HL-60 (cell line): ENCODE results near the gene TMC1.
A peak's percentile ranks its signal among the peaks of the same experiment; 100 is the strongest.

Experiments
- DNase-seq, 2 experiments: peaks; one replicate each; pipeline ENCODE4 v3.0.0-alpha.2; 2010 to 2020; ENCODE audit warnings: low read depth in 1 of 2, low spot score in 1 of 2
- H3K27ac ChIP-seq: fragments of 250-450 bp; sonication (Bioruptor Pico); replicated peaks from 2 replicates; pipeline ENCODE4 v1.5.1; 2020; ENCODE audit warnings: mild to moderate bottlenecking, moderate library complexity
- H3K27me3 ChIP-seq: fragments of 250-450 bp; sonication (Bioruptor Pico); 2 replicates; pipeline ENCODE4 v1.5.1; 2021; ENCODE audit warnings: mild to moderate bottlenecking, moderate library complexity; ENCODE audit not compliant: insufficient read depth, poor library complexity, severe bottlenecking
- H3K4me3 ChIP-seq: replicated peaks from 2 replicates; pipeline ENCODE4 v1.5.1; 2011; ENCODE audit warnings: mild to moderate bottlenecking, control low read depth, low read length; ENCODE audit not compliant: insufficient read depth
- GABPA ChIP-seq: IDR thresholded peaks from 2 replicates; pipeline ENCODE4 v1.6.1; 2012; ENCODE audit warnings: low read depth
- POLR2AphosphoS5 ChIP-seq: IDR thresholded peaks from 2 replicates; pipeline ENCODE4 v1.6.1; 2012; ENCODE audit warnings: low read depth
- SPI1 ChIP-seq: IDR thresholded peaks from 2 replicates; pipeline ENCODE4 v1.6.1; 2012; ENCODE audit warnings: low read depth, mild to moderate bottlenecking, borderline replicate concordance
- TF ChIP-seq, protein P1 (sequence below): IDR thresholded peaks from 2 replicates; pipeline ENCODE4 v1.6.1; 2012; ENCODE audit warnings: low read depth; ENCODE audit not compliant: insufficient replicate concordance
- TF ChIP-seq, protein P2 (sequence below): IDR thresholded peaks from one replicate; pipeline ENCODE4 v1.5.1; 2011; ENCODE audit warnings: low read length, control low read depth, inconsistent platforms; ENCODE audit not compliant: insufficient read depth

Gene TMC1

DNA sequence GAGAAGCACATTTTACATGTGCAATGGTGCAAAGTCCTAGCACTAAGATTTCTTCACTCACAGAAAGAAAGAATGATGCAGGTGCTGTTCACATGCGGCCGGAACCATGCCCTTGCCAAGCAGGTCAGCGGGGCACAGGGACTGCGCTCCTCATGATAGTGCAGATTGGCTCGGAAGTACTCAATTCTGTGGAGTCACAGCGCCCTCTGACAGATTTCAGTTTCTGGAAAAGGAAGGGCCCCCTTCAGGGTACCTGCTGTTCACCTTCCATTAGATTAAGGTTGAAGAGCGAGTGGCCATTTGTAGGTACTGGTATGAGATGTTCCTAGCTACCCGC, 75.7 kb downstream of the TMC1 start:
- TF ChIP-seq, protein P1, sequence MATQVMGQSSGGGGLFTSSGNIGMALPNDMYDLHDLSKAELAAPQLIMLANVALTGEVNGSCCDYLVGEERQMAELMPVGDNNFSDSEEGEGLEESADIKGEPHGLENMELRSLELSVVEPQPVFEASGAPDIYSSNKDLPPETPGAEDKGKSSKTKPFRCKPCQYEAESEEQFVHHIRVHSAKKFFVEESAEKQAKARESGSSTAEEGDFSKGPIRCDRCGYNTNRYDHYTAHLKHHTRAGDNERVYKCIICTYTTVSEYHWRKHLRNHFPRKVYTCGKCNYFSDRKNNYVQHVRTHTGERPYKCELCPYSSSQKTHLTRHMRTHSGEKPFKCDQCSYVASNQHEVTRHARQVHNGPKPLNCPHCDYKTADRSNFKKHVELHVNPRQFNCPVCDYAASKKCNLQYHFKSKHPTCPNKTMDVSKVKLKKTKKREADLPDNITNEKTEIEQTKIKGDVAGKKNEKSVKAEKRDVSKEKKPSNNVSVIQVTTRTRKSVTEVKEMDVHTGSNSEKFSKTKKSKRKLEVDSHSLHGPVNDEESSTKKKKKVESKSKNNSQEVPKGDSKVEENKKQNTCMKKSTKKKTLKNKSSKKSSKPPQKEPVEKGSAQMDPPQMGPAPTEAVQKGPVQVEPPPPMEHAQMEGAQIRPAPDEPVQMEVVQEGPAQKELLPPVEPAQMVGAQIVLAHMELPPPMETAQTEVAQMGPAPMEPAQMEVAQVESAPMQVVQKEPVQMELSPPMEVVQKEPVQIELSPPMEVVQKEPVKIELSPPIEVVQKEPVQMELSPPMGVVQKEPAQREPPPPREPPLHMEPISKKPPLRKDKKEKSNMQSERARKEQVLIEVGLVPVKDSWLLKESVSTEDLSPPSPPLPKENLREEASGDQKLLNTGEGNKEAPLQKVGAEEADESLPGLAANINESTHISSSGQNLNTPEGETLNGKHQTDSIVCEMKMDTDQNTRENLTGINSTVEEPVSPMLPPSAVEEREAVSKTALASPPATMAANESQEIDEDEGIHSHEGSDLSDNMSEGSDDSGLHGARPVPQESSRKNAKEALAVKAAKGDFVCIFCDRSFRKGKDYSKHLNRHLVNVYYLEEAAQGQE, result no peak
- TF ChIP-seq POLR2AphosphoS5, result no peak
- TF ChIP-seq SPI1, result no peak
- TF ChIP-seq, protein P2, sequence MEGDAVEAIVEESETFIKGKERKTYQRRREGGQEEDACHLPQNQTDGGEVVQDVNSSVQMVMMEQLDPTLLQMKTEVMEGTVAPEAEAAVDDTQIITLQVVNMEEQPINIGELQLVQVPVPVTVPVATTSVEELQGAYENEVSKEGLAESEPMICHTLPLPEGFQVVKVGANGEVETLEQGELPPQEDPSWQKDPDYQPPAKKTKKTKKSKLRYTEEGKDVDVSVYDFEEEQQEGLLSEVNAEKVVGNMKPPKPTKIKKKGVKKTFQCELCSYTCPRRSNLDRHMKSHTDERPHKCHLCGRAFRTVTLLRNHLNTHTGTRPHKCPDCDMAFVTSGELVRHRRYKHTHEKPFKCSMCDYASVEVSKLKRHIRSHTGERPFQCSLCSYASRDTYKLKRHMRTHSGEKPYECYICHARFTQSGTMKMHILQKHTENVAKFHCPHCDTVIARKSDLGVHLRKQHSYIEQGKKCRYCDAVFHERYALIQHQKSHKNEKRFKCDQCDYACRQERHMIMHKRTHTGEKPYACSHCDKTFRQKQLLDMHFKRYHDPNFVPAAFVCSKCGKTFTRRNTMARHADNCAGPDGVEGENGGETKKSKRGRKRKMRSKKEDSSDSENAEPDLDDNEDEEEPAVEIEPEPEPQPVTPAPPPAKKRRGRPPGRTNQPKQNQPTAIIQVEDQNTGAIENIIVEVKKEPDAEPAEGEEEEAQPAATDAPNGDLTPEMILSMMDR, result no peak
- TF ChIP-seq GABPA, result no peak
- DNase-seq, result peak in 1 of 2 experiments; percentile 32
- H3K27me3 ChIP-seq, result no peaks in the 10 kb centered on the region
- no peak overlapping the region for H3K4me3 ChIP-seq
- no peak overlapping the region for H3K27ac ChIP-seq

DNA sequence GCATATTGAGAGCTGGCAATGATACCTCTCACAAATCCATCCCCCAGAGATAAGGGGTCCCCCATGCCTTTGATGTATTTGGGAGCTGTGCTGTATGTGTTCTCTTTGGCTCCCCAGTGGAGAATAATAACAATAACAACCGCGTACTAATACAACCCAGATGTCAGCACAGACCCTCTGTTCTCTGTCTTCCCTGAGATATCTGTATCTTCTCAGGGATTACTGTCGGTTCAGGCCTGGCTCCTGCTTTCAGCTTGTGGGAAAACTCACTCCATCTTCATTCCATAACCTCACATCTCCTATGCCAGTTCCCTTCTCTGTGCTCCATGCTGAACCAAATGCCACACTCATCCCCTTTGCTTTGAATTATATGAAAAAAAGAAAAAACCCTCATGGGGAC, 76.2 kb downstream of the TMC1 start:
- Histone ChIP-seq H3K4me3 (no peak overlapping the region), H3K27me3 (no peaks in the 10 kb centered on the region), H3K27ac (no peak overlapping the region)
- DNase-seq, result no peak
- no peak for TF ChIP-seq GABPA
- TF ChIP-seq, protein P1, result no peak
- TF ChIP-seq POLR2AphosphoS5, result no peak
- TF ChIP-seq, protein P2, result no peak
- TF ChIP-seq SPI1, result no peak

DNA sequence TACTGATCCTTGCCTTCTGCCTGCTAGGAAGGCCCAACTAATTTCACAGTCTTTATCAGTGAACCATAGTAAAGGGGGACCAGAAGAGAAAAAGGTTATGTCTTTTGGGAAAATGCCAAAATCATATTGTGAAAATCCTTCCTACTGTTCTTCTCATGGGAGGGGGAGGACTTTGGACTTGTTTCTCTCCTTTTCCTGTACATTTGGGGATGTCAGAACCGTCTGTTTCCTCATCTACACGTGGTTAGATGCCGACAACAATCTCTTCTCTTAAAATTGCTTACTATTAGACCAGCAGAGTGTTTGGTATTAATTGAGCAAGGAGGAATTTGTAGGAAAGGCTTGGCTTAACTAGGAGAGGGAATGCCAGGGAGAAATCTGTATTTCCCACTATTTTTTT, 77.2 kb downstream of the TMC1 start:
- H3K27me3 ChIP-seq, result no peaks in the 10 kb centered on the region
- no peak for DNase-seq
- no peak overlapping the region for H3K27ac ChIP-seq
- TF ChIP-seq, protein P1, result no peak
- TF ChIP-seq SPI1 (no peak), GABPA (no peak)
- TF ChIP-seq, protein P2, result no peak
- H3K4me3 ChIP-seq, result no peak overlapping the region
